GM12878 (cell line): Measurements from ENCODE around the gene ADAMTSL1. TPM values are rescaled to one million over a fixed set of nuclear protein-coding genes. Genes with fewer than 3 reads are reported as not detected.

Experiments
- ATAC-seq: fragments of 200-7000 bp; cut with Tn5 transposase; 3 replicates; pipeline ENCODE4 v1.9.1; 2020; ENCODE audit warnings: mild to moderate bottlenecking, moderate library complexity
- BruUV-seq: library from RNA; stranded (reverse); fragments of 400-500 nt; replicated peaks from 2 replicates; lab custom pipeline; 2021; lab: Mats Ljungman, UMichigan
- CTCF ChIA-PET: fragments of 300-600 bp; sonication (Branson Sonifier 250); formaldehyde crosslinking; extraction: SDS; loops from one replicate; lab custom pipeline; 2021; ENCODE audit warnings: inconsistent platforms; lab: Yijun Ruan, JAX
- POLR2A ChIA-PET: fragments of 350-600 bp; formaldehyde crosslinking; extraction: SDS; loops from one replicate; lab custom pipeline; 2021; ENCODE audit warnings: inconsistent platforms; lab: Charles Lee
- RAD21 ChIA-PET: fragments of 300-600 bp; sonication (Branson Sonifier 250); formaldehyde crosslinking; loops from one replicate; lab custom pipeline; 2023; ENCODE audit warnings: antibody characterized with exemption; ENCODE audit not compliant: unreplicated experiment; lab: Charles Lee
- SMC1A ChIA-PET: fragments of 300-600 bp; sonication (Branson Sonifier 250); formaldehyde crosslinking; loops from one replicate; lab custom pipeline; 2023; ENCODE audit not compliant: unreplicated experiment, uncharacterized antibody; lab: Charles Lee
- DNase-seq: peaks from one replicate; pipeline ENCODE4 v3.0.0-alpha.2; 2011; ENCODE audit warnings: low read depth, low spot score
- FAIRE-seq: peaks from 3 replicates; lab custom pipeline; 2011; peaks lifted over from hg19 to GRCh38; lab: Jason Lieb, UNC
- H2AFZ ChIP-seq: 2 replicates; pipeline ENCODE4 v1.6.0; 2011; ENCODE audit warnings: low read depth, low read length, control low read depth; ENCODE audit not compliant: control insufficient read depth
- H3K27ac ChIP-seq: 2 replicates; pipeline ENCODE4 v1.5.1; 2011; ENCODE audit warnings: control low read depth; ENCODE audit not compliant: control insufficient read depth, insufficient read depth
- H3K27me3 ChIP-seq, 2 experiments: replicated peaks in 1 of 2; 2 replicates each; pipeline versions ENCODE4 v1.6.0 to v1.6.1; 2011; ENCODE audit warnings: low read length in 1 of 2; ENCODE audit not compliant: control insufficient read depth in 2 of 2, insufficient read depth in 2 of 2
- H3K36me3 ChIP-seq, 2 experiments: 2 replicates each; pipeline ENCODE4 v1.5.1; 2011; ENCODE audit warnings: low read length in 1 of 2; ENCODE audit not compliant: control insufficient read depth in 2 of 2, insufficient read depth in 2 of 2
- H3K4me1 ChIP-seq: 2 replicates; pipeline ENCODE4 v1.6.1; 2011; ENCODE audit warnings: mild to moderate bottlenecking, low read length, moderate library complexity, mixed read lengths; ENCODE audit not compliant: control insufficient read depth, insufficient read depth
- H3K4me2 ChIP-seq: 2 replicates; pipeline ENCODE4 v1.6.0; 2011; ENCODE audit warnings: control low read depth; ENCODE audit not compliant: control insufficient read depth, insufficient read depth
- H3K4me3 ChIP-seq: fragments of 200-600 bp; sonication (generic); 2 replicates; pipeline ENCODE4 v1.5.1; 2016
- H3K79me2 ChIP-seq: 2 replicates; pipeline ENCODE4 v1.6.0; 2011; ENCODE audit warnings: low read length; ENCODE audit not compliant: control insufficient read depth, insufficient read depth
- H3K9ac ChIP-seq: 2 replicates; pipeline ENCODE4 v1.8.0; 2011; ENCODE audit warnings: low read length, control low read depth, mixed read lengths; ENCODE audit not compliant: control insufficient read depth, insufficient read depth
- H3K9me3 ChIP-seq: replicated peaks from 3 replicates; pipeline ENCODE4 v1.5.1; 2011; ENCODE audit warnings: mild to moderate bottlenecking, low read length; ENCODE audit not compliant: control insufficient read depth, insufficient read depth
- H4K20me1 ChIP-seq: 2 replicates; pipeline ENCODE4 v1.6.0; 2011; ENCODE audit not compliant: control insufficient read depth, insufficient read depth
- LARP7 ChIP-seq: fragments of 450-650 bp; IDR thresholded peaks from 2 replicates; pipeline ENCODE4 v1.6.1; 2017; ENCODE audit warnings: mild to moderate bottlenecking
- ZBED1 ChIP-seq: IDR thresholded peaks from 2 replicates; pipeline ENCODE4 v1.6.1; 2016; ENCODE audit warnings: borderline replicate concordance
- ZNF592 ChIP-seq: fragments of 450-650 bp; IDR thresholded peaks from 2 replicates; pipeline ENCODE4 v1.6.1; 2017; ENCODE audit warnings: mild to moderate bottlenecking, moderate library complexity
- WGBS: methylation state at CpG from one replicate; pipeline ENCODE4 v1.1.6; 2016; ENCODE audit warnings: low lambda C conversion rate; ENCODE audit not compliant: insufficient replicate concordance, insufficient coverage; ENCODE audit errors: missing lambda C conversion rate; 5-methylcytosine and 5-hydroxymethylcytosine counted together
- in situ Hi-C: fragments of 300-500 bp; cut with MboI; formaldehyde crosslinking; loops from 9 replicates; pipeline ENCODE4 v1.14.3; 2018; ENCODE audit warnings: mixed read lengths
- intact Hi-C: fragments of 100-400 bp; cut with micrococcal nuclease; formaldehyde crosslinking; loops from one replicate; pipeline ENCODE4 v1.14.2; 2022; ENCODE audit not compliant: unreplicated experiment
- polyA plus RNA-seq, 11 experiments: library from polyadenylated mRNA; depleted of rRNA in 4 of 11; unstranded in 6 of 11; stranded (reverse) in 5 of 11; fragments of >200 nt; fragmentation: Nextera tagmentation in 4 of 11; fragmentation: Illumina TruSeq in 1 of 11; extraction: Ambion mirVana in 4 of 11; extraction: Trizol in 1 of 11; gene quantifications; 1 replicate in 1 of 11; 2 replicates in 10 of 11; pipeline versions ENCODE4 v1.2.1 to v1.2.3, GENCODE V29; 2011 to 2016; ENCODE audit warnings: inconsistent platforms in 2 of 11, missing spikeins in 2 of 11, low read depth in 1 of 11
- total RNA-seq, 4 experiments: library from RNA; depleted of rRNA in 3 of 4; stranded (reverse); fragments of >200 nt in 3 of 4; fragmentation: Illumina TruSeq in 1 of 4; extraction: Trizol in 1 of 4; gene quantifications; 2 replicates each; pipeline versions ENCODE4 v1.2.1 to v1.2.3, GENCODE V29; 2013 to 2021
- TF ChIP-seq, protein P1 (sequence below): fragments of 450-650 bp; IDR thresholded peaks from 2 replicates; pipeline ENCODE4 v1.6.1; 2017; ENCODE audit warnings: mild to moderate bottlenecking, moderate library complexity
- TF ChIP-seq, protein P2 (sequence below): IDR thresholded peaks from 2 replicates; pipeline ENCODE4 v1.6.1; 2011; ENCODE audit warnings: low read depth, mild to moderate bottlenecking, low read length, moderate library complexity, borderline replicate concordance; ENCODE audit errors: extremely low read depth
- TF ChIP-seq, protein P3 (sequence below): IDR thresholded peaks from 2 replicates; pipeline ENCODE4 v1.6.1; 2011; ENCODE audit warnings: mild to moderate bottlenecking, low read depth, low read length, moderate library complexity; ENCODE audit not compliant: insufficient replicate concordance

Gene ADAMTSL1
- total and polyA plus RNA-seq, 10 of the 15 experiments (the other 5 are each of a cell fraction or from before 2014, with no cell fraction given), result 0.01 to 0.10 (median 0.07) TPM; not detected in 6

DNA sequence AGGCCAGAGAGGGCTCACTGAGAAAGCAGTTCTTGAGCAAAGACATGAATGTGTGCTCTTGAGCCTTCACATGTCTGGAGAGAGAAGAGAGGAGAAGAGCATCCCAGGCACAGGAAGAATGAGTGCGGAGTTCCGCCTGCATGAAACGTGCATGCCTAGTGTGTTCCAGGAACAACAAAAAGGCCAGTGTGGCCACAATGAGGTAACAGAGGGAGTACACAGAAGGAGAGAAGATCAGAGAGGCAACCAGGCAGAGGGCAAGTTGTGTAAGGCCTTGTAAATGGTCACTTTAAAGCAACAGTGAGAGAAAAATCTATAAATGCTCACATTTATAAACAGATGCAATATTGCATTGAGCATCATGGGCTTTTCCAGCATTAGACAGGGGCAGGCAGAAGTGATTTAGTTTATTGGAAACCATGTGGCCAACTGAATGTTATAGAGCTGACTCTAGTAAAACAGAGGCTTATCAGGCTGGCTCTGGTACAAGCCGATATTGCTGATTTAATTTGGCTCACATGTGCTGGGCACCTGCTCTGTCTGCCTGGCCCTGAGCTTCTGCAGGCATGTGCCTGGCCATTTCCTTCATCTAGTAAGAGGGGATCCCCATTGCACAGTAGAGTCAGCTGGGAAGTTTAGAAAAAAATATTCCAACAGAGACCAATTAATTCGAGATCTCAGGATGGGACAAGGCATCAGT lies 373.8 kb downstream of the ADAMTSL1 start:
- TF ChIP-seq ZBED1 (no peak), LARP7 (no peak), ZNF592 (no peak)
- TF ChIP-seq, protein P1, sequence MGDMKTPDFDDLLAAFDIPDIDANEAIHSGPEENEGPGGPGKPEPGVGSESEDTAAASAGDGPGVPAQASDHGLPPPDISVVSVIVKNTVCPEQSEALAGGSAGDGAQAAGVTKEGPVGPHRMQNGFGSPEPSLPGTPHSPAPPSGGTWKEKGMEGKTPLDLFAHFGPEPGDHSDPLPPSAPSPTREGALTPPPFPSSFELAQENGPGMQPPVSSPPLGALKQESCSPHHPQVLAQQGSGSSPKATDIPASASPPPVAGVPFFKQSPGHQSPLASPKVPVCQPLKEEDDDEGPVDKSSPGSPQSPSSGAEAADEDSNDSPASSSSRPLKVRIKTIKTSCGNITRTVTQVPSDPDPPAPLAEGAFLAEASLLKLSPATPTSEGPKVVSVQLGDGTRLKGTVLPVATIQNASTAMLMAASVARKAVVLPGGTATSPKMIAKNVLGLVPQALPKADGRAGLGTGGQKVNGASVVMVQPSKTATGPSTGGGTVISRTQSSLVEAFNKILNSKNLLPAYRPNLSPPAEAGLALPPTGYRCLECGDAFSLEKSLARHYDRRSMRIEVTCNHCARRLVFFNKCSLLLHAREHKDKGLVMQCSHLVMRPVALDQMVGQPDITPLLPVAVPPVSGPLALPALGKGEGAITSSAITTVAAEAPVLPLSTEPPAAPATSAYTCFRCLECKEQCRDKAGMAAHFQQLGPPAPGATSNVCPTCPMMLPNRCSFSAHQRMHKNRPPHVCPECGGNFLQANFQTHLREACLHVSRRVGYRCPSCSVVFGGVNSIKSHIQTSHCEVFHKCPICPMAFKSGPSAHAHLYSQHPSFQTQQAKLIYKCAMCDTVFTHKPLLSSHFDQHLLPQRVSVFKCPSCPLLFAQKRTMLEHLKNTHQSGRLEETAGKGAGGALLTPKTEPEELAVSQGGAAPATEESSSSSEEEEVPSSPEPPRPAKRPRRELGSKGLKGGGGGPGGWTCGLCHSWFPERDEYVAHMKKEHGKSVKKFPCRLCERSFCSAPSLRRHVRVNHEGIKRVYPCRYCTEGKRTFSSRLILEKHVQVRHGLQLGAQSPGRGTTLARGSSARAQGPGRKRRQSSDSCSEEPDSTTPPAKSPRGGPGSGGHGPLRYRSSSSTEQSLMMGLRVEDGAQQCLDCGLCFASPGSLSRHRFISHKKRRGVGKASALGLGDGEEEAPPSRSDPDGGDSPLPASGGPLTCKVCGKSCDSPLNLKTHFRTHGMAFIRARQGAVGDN, result no peak
- TF ChIP-seq, protein P2, sequence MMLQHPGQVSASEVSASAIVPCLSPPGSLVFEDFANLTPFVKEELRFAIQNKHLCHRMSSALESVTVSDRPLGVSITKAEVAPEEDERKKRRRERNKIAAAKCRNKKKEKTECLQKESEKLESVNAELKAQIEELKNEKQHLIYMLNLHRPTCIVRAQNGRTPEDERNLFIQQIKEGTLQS, result no peak
- TF ChIP-seq, protein P3, sequence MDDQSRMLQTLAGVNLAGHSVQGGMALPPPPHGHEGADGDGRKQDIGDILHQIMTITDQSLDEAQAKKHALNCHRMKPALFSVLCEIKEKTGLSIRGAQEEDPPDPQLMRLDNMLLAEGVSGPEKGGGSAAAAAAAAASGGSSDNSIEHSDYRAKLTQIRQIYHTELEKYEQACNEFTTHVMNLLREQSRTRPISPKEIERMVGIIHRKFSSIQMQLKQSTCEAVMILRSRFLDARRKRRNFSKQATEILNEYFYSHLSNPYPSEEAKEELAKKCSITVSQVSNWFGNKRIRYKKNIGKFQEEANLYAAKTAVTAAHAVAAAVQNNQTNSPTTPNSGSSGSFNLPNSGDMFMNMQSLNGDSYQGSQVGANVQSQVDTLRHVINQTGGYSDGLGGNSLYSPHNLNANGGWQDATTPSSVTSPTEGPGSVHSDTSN, result no peak
- no peak overlapping the region for H3K4me3 ChIP-seq
- no peaks in the 10 kb centered on the region for H3K36me3 ChIP-seq
- 45% methylated on average over 5 of the region's 5 CpGs for WGBS
- POLR2A ChIA-PET, result no interaction called here
- no TSS peak for BruUV-seq
- intact Hi-C loops (no loop called here), in situ Hi-C loops (no loop called here)
- CTCF ChIA-PET, result no interaction called here
- FAIRE-seq (no peak), DNase-seq (no peak), ATAC-seq (no peak)
- H3K27ac ChIP-seq, result no peak overlapping the region
- H3K9me3 ChIP-seq, result no peaks in the 10 kb centered on the region
- H2AFZ ChIP-seq, result no peak overlapping the region
- H3K4me2 ChIP-seq, result no peak overlapping the region
- RAD21 ChIA-PET, result no interaction called here
- no peaks in the 10 kb centered on the region for H3K79me2 ChIP-seq
- no peak overlapping the region for H3K9ac ChIP-seq
- no peaks in the 10 kb centered on the region for H3K4me1 ChIP-seq
- no peaks in the 10 kb centered on the region; a peak in 2 of 4 replicates for H3K27me3 ChIP-seq
- H4K20me1 ChIP-seq, result no peaks in the 10 kb centered on the region
- SMC1A ChIA-PET, result no interaction called here
